Measurements from ENCODE around the gene HOXB2. TPM values are rescaled to one million over a fixed set of nuclear protein-coding genes. Genes with fewer than 3 reads are reported as not detected.

The HOXB2 gene
- total RNA-seq, 1 donor from 2014 or later, result 1.9 TPM

DNA sequence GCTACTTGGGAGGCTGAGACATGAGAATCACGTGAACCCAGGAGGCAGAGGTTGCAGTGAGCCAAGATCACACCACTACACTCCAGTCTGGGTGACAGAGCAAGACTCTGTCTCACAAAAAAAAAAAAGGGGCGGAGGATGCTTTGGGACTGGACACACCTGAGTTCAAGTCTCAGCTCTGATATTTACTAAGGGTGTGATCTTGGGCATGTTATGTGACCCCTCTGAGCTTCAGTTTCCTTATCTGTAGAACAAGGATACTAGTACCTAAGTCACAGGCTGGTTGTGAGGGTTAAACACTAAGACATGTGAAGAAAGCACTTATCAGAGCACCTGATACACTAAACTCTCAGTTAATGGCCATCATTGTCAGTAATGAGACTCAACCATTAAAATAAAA lies 40.0 kb downstream of the HOXB2 start:
- no peak overlapping the region for H3K27ac ChIP-seq (replicated peaks)
- DNase-seq, result no peak
- H3K4me1 ChIP-seq, result no peaks in the 10 kb centered on the region
- intact Hi-C loops (cut with micrococcal nuclease), result no loop called here
- H3K36me3 ChIP-seq, result no peaks in the 10 kb centered on the region
- H3K4me3 ChIP-seq, result no peak overlapping the region
- H3K9me3 ChIP-seq (replicated peaks), result no peaks in the 10 kb centered on the region
- TF ChIP-seq, protein P1, sequence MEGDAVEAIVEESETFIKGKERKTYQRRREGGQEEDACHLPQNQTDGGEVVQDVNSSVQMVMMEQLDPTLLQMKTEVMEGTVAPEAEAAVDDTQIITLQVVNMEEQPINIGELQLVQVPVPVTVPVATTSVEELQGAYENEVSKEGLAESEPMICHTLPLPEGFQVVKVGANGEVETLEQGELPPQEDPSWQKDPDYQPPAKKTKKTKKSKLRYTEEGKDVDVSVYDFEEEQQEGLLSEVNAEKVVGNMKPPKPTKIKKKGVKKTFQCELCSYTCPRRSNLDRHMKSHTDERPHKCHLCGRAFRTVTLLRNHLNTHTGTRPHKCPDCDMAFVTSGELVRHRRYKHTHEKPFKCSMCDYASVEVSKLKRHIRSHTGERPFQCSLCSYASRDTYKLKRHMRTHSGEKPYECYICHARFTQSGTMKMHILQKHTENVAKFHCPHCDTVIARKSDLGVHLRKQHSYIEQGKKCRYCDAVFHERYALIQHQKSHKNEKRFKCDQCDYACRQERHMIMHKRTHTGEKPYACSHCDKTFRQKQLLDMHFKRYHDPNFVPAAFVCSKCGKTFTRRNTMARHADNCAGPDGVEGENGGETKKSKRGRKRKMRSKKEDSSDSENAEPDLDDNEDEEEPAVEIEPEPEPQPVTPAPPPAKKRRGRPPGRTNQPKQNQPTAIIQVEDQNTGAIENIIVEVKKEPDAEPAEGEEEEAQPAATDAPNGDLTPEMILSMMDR (IDR thresholded peaks at IDR 0.05; ENCODE audit: borderline replicate concordance), result no peak
- H3K27me3 ChIP-seq (ENCODE audit: low read depth), result peaks cover 94% of the 10 kb centered on the region

DNA sequence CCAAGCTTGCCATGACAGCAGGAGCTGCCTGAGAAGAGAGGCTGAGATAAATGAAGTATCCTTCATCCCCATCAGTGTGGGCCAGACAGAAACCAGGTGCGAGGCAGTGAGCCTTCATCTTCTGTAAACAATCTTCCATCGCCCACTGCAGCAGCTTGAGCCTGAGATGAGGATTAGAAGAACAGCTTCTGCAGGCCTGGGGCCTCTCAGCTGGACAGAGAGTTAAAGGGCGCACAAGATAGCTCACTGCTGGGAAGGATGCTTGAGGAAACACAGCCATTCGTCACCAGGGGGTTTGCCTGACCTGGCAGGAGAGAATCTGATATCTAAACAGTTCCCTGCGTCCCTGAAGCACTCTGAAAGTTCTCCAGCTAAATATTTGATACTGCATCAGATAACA lies 41.2 kb downstream of the HOXB2 start:
- H3K4me1 ChIP-seq, result no peaks in the 10 kb centered on the region
- H3K9me3 ChIP-seq (replicated peaks), result no peaks in the 10 kb centered on the region
- no peak overlapping the region for H3K4me3 ChIP-seq
- H3K27me3 ChIP-seq (ENCODE audit: low read depth), result peaks cover 94% of the 10 kb centered on the region
- no peak for DNase-seq
- TF ChIP-seq, protein P1 (IDR thresholded peaks at IDR 0.05; ENCODE audit: borderline replicate concordance), result no peak
- intact Hi-C loops (cut with micrococcal nuclease), result no loop called here
- no peaks in the 10 kb centered on the region for H3K36me3 ChIP-seq
- H3K27ac ChIP-seq (replicated peaks), result no peak overlapping the region

DNA sequence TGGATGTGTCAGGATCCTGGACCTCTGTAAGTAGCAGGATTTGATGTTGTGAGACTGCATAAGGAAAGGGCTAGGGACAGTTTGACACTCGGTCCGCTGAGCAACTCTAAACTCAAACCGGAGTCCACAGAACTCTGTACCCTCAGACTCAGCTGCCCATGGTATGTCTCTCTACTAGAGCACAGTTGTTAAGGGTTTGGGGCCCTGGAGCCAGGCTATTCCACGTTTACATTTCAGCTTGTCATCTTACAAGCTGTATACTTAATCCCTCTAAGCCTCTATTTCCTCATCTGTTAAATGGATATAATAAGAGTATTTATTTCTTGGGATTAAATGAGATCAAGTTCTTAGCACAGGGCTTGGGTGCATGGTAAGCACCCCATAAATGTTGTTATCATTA lies 42.0 kb downstream of the HOXB2 start:
- H3K27me3 ChIP-seq (ENCODE audit: low read depth), result peaks cover 94% of the 10 kb centered on the region
- no peak for DNase-seq
- H3K27ac ChIP-seq (replicated peaks), result no peak overlapping the region
- no peaks in the 10 kb centered on the region for H3K9me3 ChIP-seq (replicated peaks)
- no peak overlapping the region for H3K4me3 ChIP-seq
- H3K4me1 ChIP-seq, result no peaks in the 10 kb centered on the region
- H3K36me3 ChIP-seq, result no peaks in the 10 kb centered on the region
- TF ChIP-seq, protein P1 (IDR thresholded peaks at IDR 0.05; ENCODE audit: borderline replicate concordance), result no peak
- intact Hi-C loops (cut with micrococcal nuclease), result no loop called here

DNA sequence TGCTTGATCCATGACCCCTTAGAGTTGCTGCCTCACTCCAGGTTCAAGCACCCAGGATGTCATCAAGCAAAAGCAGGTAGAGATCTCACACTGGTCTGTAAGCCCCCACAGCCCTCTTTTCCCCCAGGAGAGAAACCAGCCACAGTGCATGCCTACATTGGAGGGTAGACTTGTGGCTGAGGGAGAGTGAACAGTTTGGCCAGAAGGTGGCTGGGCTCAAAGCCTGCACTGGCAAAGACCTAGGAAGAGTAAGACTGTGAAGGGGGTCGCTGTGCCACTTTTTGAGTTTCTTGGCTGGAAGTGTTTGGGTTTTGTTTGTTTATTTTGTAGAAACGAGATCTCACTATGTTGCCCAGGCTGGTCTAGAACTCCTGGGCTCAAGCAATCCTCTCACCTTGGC lies 42.6 kb downstream of the HOXB2 start:
- H3K36me3 ChIP-seq, result no peaks in the 10 kb centered on the region
- peaks cover 94% of the 10 kb centered on the region for H3K27me3 ChIP-seq (ENCODE audit: low read depth)
- H3K4me3 ChIP-seq, result no peak overlapping the region
- intact Hi-C loops (cut with micrococcal nuclease), result no loop called here
- no peak overlapping the region for H3K27ac ChIP-seq (replicated peaks)
- DNase-seq, result no peak
- no peaks in the 10 kb centered on the region for H3K4me1 ChIP-seq
- TF ChIP-seq, protein P1 (IDR thresholded peaks at IDR 0.05; ENCODE audit: borderline replicate concordance), result no peak
- H3K9me3 ChIP-seq (replicated peaks), result no peaks in the 10 kb centered on the region

DNA sequence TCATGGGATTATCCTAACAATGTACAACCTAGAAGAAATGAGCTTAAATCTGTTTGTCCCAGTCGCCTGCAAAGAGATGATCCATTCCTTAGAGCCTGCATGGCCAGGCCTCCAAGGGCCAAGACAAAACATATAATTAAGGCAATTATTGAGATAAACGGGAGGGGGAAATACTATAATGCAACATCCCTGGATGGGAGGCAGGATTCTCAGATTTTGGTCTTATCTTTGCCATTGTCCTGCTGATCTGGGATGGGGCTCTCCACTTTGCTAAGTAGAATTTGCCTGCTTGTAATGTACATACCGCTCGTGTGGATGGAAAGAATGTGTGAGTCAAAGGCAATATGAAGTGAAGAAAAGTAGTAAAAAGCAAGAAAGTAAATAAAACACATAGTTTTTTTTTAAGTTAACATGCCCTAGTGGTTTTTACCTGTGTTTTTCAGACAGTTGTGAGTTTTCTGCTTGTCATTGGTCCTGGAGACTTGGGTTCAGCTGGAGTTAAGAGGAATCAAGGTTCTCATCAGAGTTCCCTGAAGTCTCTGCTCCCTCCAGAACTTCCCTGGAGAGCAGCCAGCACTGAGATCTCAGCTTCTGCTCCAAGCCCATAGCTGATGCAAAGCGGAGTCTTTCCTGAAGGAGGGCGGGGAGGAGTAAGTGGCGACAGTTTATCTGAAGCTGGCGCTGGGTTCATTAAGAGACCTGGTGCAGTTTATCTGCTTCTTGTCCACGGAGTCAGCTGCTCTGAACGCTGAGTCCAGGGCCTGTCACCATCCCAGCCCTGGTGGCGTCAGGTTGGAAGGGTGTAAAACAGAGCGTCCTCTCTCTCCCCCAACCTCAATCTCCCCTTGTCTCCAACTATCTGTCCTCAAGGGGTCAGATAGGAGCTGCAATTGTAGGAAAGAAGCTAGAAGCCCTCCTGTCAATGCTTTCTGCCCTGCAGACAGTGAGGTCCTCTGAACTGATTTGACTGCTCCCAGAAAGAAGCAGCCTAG lies 44.2 kb downstream of the HOXB2 start:
- Histone ChIP-seq H3K36me3 (no peaks in the 10 kb centered on the region), H3K4me1 (no peaks in the 10 kb centered on the region), H3K27ac (replicated peaks) (no peak overlapping the region), H3K4me3 (no peak overlapping the region), H3K9me3 (replicated peaks) (no peaks in the 10 kb centered on the region), H3K27me3 (ENCODE audit: low read depth) (peaks cover 94% of the 10 kb centered on the region)
- intact Hi-C loops (cut with micrococcal nuclease), result no loop called here
- DNase-seq, result no peak
- TF ChIP-seq, protein P1 (IDR thresholded peaks at IDR 0.05; ENCODE audit: borderline replicate concordance), result no peak

All from left ventricle myocardium inferior (tissue), 1 donor.